C4-2B (cell line): ENCODE data around the gene PCED1B.
"Not testable (repeated sequence)": the region's sequence is repeated elsewhere in the genome, so short reads cannot be mapped to it uniquely, and the experiment has no call there.

Source experiments
- H3K27ac ChIP-seq: fragments of 450-650 bp; 2 replicates; pipeline ENCODE4 v1.5.1; 2017
- CTCF ChIP-seq: fragments of 450-650 bp; conservative IDR thresholded peaks from 2 replicates; pipeline ENCODE4 v1.5.1; 2017; ENCODE audit warnings: mild to moderate bottlenecking
- ZFX ChIP-seq: fragments of 450-650 bp; IDR thresholded peaks from 2 replicates; pipeline ENCODE4 v1.6.1; 2017

PCED1B gene

GRCh38 chr12:47190271-47190750 lies 110.9 kb downstream of the PCED1B start:
- no peak overlapping the region; the same call in 1 of the 2 replicates for H3K27ac ChIP-seq

GRCh38 chr12:47190905-47191304 lies 111.5 kb downstream of the PCED1B start:
- no peak overlapping the region for H3K27ac ChIP-seq
- TF ChIP-seq ZFX, result no peak

More at GRCh38 chr12:47190271-47190750, 110.9 kb downstream of the PCED1B start:
- no peak for TF ChIP-seq CTCF
- no peak for TF ChIP-seq ZFX

GRCh38 chr12:47192051-47192450 lies 112.6 kb downstream of the PCED1B start:
- TF ChIP-seq ZFX (no peak), CTCF (no peak)
- no peak overlapping the region for H3K27ac ChIP-seq

GRCh38 chr12:47193066-47193465 lies 113.6 kb downstream of the PCED1B start:
- no peak overlapping the region for H3K27ac ChIP-seq
- no peak for TF ChIP-seq CTCF
- no peak for TF ChIP-seq ZFX

- TF ChIP-seq CTCF, result no peak
- TF ChIP-seq ZFX, result no peak
- H3K27ac ChIP-seq, result no peak overlapping the region
These were observed 115.1 kb downstream of the PCED1B start for GRCh38 chr12:47194501-47194900.

GRCh38 chr12:47200446-47200845 lies 121.0 kb downstream of the PCED1B start:
- TF ChIP-seq ZFX (no peak), CTCF (no peak)
- no peak overlapping the region for H3K27ac ChIP-seq

GRCh38 chr12:47201190-47201589 lies 121.8 kb downstream of the PCED1B start:
- H3K27ac ChIP-seq, result not testable (repeated sequence)

GRCh38 chr12:47202176-47202575 lies 122.8 kb downstream of the PCED1B start:
- no peak overlapping the region for H3K27ac ChIP-seq
- TF ChIP-seq CTCF (no peak), ZFX (no peak)
